Gastrocnemius medialis (tissue), 4 donors: ENCODE data around the gene AGPAT3.

ENCODE experiments used
- POLR2A ChIP-seq, 2 donors: fragments of 450-650 bp; IDR thresholded peaks; one replicate each; pipeline ENCODE4 v1.6.1; 2017; ENCODE audit warnings: antibody characterized with exemption in 2 of 2, mild to moderate bottlenecking in 2 of 2, moderate library complexity in 2 of 2
- TF ChIP-seq, protein P1 (sequence below), 5 experiments: fragments of 450-650 bp in 3 of 5; fragments of 200-600 bp in 2 of 5; sonication (generic) in 2 of 5; IDR thresholded peaks in 4 of 5; conservative IDR thresholded peaks in 1 of 5; 1 replicate in 4 of 5; 2 replicates in 1 of 5; pipeline ENCODE4 v1.5.1; 2016 to 2019; ENCODE audit warnings: antibody characterized with exemption in 5 of 5, mild to moderate bottlenecking in 3 of 5, moderate library complexity in 3 of 5

DNA sequence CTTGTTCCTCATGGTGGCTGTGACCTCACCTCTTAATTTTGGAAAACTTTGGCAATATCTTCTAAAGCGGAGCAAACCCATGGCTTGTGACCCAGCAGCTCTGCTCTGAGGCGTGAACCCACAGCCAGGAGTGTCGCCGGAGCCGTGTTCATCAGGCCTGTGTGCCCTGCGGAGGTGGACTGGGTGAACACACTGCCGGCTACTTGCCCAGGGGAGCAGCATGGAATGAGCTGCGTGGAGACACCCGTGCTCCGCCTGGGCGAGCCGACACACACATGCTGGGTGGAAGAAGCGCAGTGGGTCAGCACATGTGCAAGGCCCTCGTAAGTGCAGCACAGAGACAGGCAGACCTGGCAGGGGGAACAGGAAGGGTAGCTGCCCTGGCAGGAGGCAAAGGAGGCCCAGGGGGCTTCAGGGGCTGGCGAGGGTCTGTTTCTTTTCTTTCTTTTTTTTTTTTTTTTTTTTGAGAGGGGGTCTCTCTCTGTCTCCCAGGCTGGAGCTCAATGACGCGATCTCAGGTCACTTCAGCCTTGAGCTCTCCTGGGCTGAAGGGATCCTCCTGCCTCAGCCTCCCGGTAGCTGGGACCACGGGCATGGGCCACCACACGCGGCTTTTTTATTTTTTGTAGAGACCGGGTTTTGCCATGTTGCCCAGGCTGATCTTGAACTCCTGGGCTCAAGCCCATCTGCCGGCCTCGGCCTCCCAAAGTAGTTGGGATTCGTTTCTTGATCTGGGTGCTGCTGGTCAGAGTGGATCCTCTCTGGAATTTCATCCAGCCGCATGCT lies 41.8 kb downstream of the AGPAT3 start:
- TF ChIP-seq, protein P1, sequence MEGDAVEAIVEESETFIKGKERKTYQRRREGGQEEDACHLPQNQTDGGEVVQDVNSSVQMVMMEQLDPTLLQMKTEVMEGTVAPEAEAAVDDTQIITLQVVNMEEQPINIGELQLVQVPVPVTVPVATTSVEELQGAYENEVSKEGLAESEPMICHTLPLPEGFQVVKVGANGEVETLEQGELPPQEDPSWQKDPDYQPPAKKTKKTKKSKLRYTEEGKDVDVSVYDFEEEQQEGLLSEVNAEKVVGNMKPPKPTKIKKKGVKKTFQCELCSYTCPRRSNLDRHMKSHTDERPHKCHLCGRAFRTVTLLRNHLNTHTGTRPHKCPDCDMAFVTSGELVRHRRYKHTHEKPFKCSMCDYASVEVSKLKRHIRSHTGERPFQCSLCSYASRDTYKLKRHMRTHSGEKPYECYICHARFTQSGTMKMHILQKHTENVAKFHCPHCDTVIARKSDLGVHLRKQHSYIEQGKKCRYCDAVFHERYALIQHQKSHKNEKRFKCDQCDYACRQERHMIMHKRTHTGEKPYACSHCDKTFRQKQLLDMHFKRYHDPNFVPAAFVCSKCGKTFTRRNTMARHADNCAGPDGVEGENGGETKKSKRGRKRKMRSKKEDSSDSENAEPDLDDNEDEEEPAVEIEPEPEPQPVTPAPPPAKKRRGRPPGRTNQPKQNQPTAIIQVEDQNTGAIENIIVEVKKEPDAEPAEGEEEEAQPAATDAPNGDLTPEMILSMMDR (IDR thresholded peaks at IDR 0.05 in 4 of 5, conservative IDR thresholded peaks at IDR 0.05 in 1 of 5) = no peak
- no peak for TF ChIP-seq POLR2A (IDR thresholded peaks at IDR 0.05)
